ENCODE measurements around the gene AHRR.

DNA sequence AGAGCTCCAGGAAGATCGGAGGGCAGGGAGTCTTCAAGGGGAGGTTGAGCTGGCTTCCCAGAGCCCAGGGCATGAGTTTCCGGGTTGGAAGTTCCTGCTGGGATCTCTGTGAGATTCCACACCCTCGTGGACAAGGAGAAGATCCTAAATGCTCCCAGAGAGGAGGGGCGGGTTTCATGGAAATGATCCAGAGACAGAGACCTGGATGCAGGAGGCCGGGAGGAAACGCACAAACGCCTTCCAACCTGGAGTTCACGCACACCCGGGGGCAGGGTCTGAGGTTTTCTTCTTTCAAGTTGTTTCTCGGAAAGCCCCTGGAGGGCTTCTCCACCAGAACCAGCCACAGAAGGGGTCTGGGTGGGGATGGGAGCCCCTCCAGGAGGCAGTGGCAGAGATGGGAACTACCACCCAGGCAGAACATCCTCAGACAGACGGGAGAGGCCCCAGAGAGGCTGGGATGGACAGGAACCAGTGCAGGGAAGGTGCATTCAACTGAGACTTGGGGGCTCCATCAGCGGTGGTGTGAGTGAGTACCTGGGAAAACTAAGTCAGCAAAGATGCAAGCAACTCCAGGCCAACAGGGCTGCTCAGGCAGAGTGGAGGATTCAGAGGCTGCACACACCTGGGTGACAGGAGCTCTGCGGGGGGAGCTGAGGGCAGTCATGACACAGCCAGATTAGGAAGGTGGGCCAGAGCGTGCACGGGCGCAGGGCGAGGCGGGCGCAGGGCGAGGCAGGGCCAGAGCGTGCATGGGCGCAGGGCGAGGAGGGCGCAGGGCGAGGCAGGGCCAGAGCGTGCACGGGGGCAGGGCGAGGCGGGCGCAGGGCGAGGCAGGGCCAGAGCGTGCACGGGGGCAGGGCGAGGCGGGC lies 69.3 kb downstream of the AHRR start:
- no peak for TF ChIP-seq RAD21 (IDR thresholded peaks at IDR 0.05; ENCODE audit: low read depth)
- TF ChIP-seq TAF1 (IDR thresholded peaks at IDR 0.05; ENCODE audit: low read depth) = no peak
- no peak for TF ChIP-seq USF1 (IDR thresholded peaks at IDR 0.05)
- TF ChIP-seq CEBPB (IDR thresholded peaks at IDR 0.05) = no peak
- TF ChIP-seq TEAD4 (IDR thresholded peaks at IDR 0.05) = no peak
- no peak for TF ChIP-seq EP300 (IDR thresholded peaks at IDR 0.05; ENCODE audit: borderline replicate concordance)
